Astrocyte (in vitro differentiated cells and primary cell): ENCODE results near the gene ATXN7L3. TPM values are rescaled to one million over a fixed set of nuclear protein-coding genes. Genes with fewer than 3 reads are reported as not detected.

Experiments used
- DNase-seq: peaks from one replicate; pipeline ENCODE4 v3.0.0-alpha.2; 2010; ENCODE audit warnings: low read depth
- FAIRE-seq: peaks from 2 replicates; lab custom pipeline; 2011; peaks lifted over from hg19 to GRCh38; lab: Jason Lieb, UNC
- H2AFZ ChIP-seq: 2 replicates; pipeline ENCODE4 v1.6.0; 2012; ENCODE audit warnings: low read depth, low read length, inconsistent platforms
- H3K27ac ChIP-seq: 2 replicates; pipeline ENCODE4 v1.5.1; 2011; ENCODE audit warnings: low read depth, low read length, inconsistent platforms
- H3K27me3 ChIP-seq: 2 replicates; pipeline ENCODE4 v1.6.0; 2011; ENCODE audit warnings: low read length, inconsistent platforms; ENCODE audit not compliant: insufficient read depth
- H3K36me3 ChIP-seq: 2 replicates; pipeline ENCODE4 v1.5.1; 2011; ENCODE audit warnings: low read length, inconsistent platforms; ENCODE audit not compliant: insufficient read depth
- H3K4me1 ChIP-seq: 2 replicates; pipeline ENCODE4 v1.5.1; 2011; ENCODE audit warnings: low read length, inconsistent platforms; ENCODE audit not compliant: insufficient read depth
- H3K4me2 ChIP-seq: 2 replicates; pipeline ENCODE4 v1.6.0; 2012; ENCODE audit warnings: low read length, inconsistent platforms
- H3K4me3 ChIP-seq: 2 replicates; pipeline ENCODE4 v1.5.1; 2011; ENCODE audit warnings: low read depth, mild to moderate bottlenecking, low read length, inconsistent platforms; ENCODE audit not compliant: insufficient read depth
- H3K79me2 ChIP-seq: 2 replicates; pipeline ENCODE4 v1.6.0; 2012; ENCODE audit warnings: mild to moderate bottlenecking, low read length, inconsistent platforms; ENCODE audit not compliant: insufficient read depth
- H3K9ac ChIP-seq: 2 replicates; pipeline ENCODE4 v1.6.0; 2012; ENCODE audit warnings: mild to moderate bottlenecking, low read length, inconsistent platforms
- H3K9me3 ChIP-seq: 2 replicates; pipeline ENCODE4 v1.5.1; 2012; ENCODE audit warnings: low read depth, mild to moderate bottlenecking, low read length, inconsistent platforms; ENCODE audit not compliant: insufficient read depth
- H4K20me1 ChIP-seq: 2 replicates; pipeline ENCODE4 v1.6.0; 2012; ENCODE audit warnings: low read length, inconsistent platforms; ENCODE audit not compliant: insufficient read depth
- H3K27ac Mint-ChIP-seq: one replicate; pipeline ENCODE4 v1.8.0; 2021; ENCODE audit warnings: mild to moderate bottlenecking, mixed read lengths; ENCODE audit not compliant: unreplicated experiment
- H3K27me3 Mint-ChIP-seq: one replicate; pipeline ENCODE4 v1.8.0; 2021; ENCODE audit warnings: low read depth, mixed read lengths; ENCODE audit not compliant: unreplicated experiment
- H3K36me3 Mint-ChIP-seq: one replicate; pipeline ENCODE4 v1.8.0; 2021; ENCODE audit warnings: low read depth, mixed read lengths; ENCODE audit not compliant: unreplicated experiment
- H3K4me1 Mint-ChIP-seq: one replicate; pipeline ENCODE4 v1.8.0; 2021; ENCODE audit warnings: low read depth, mixed read lengths; ENCODE audit not compliant: unreplicated experiment
- H3K4me3 Mint-ChIP-seq: one replicate; pipeline ENCODE4 v1.8.0; 2021; ENCODE audit warnings: mild to moderate bottlenecking, moderate library complexity, mixed read lengths; ENCODE audit not compliant: unreplicated experiment
- H3K9me3 Mint-ChIP-seq: one replicate; pipeline ENCODE4 v1.8.0; 2021; ENCODE audit warnings: mild to moderate bottlenecking, mixed read lengths; ENCODE audit not compliant: unreplicated experiment
- CTCF ChIP-seq: IDR thresholded peaks from 2 replicates; pipeline ENCODE4 v1.5.1; 2011; ENCODE audit warnings: low read depth, mild to moderate bottlenecking, inconsistent platforms, low read length, moderate library complexity; ENCODE audit not compliant: insufficient read depth
- EZH2 ChIP-seq: IDR thresholded peaks from 2 replicates; pipeline ENCODE4 v1.6.1; 2012; ENCODE audit warnings: mild to moderate bottlenecking, low read length, inconsistent platforms; ENCODE audit not compliant: insufficient read depth
- total RNA-seq: library from RNA; stranded (reverse); gene quantifications from 2 replicates; pipeline ENCODE4 v1.2.1, GENCODE V29; 2021

ATXN7L3 gene
- total RNA-seq, 1 donor from 2014 or later: 87.0 TPM

GRCh38 chr17:44221084-44221861 is 21.6 kb upstream of the ATXN7L3 start:
- H2AFZ ChIP-seq: peak overlapping the region; percentile 77
- peak overlapping the region; percentile 92 for H3K4me3 Mint-ChIP-seq
- no peak for FAIRE-seq

GRCh38 chr17:44220213-44221083 is 20.8 kb upstream of the ATXN7L3 start:
- peaks cover 55% of the 10 kb centered on the region for H3K79me2 ChIP-seq
- peaks cover 13% of the 10 kb centered on the region for H3K4me1 Mint-ChIP-seq
- peaks cover 18% of the 10 kb centered on the region for H3K36me3 ChIP-seq
- no peak for FAIRE-seq
- H3K27me3 Mint-ChIP-seq: no peaks in the 10 kb centered on the region
- peak overlapping the region; percentile 76 for H3K4me3 ChIP-seq
- no peak for DNase-seq
- no peaks in the 10 kb centered on the region for H3K9me3 ChIP-seq
- H3K4me3 Mint-ChIP-seq: peak overlapping the region; percentile 92
- peak overlapping the region; percentile 73 for H3K27ac ChIP-seq
- H3K9me3 Mint-ChIP-seq: no peaks in the 10 kb centered on the region
- peak overlapping the region; percentile 41 for H2AFZ ChIP-seq
- peaks cover 30% of the 10 kb centered on the region for H3K4me1 ChIP-seq
- H3K9ac ChIP-seq: peak overlapping the region; percentile 90
- H3K27ac Mint-ChIP-seq: peak overlapping the region; percentile 75
- H3K4me2 ChIP-seq: peak overlapping the region; percentile 98
- TF ChIP-seq CTCF: no peak
- TF ChIP-seq EZH2: no peak
- no peaks in the 10 kb centered on the region for H3K27me3 ChIP-seq
- peaks cover 40% of the 10 kb centered on the region for H4K20me1 ChIP-seq
- H3K36me3 Mint-ChIP-seq: peaks cover 7% of the 10 kb centered on the region

More at GRCh38 chr17:44221084-44221861, 21.6 kb upstream of the ATXN7L3 start:
- peak; percentile 81 for DNase-seq
- peak overlapping the region; percentile 76 for H3K4me3 ChIP-seq
- peaks cover 5% of the 10 kb centered on the region for H3K36me3 Mint-ChIP-seq
- peak overlapping the region; percentile 83 for H3K9ac ChIP-seq
- peaks cover 11% of the 10 kb centered on the region for H3K36me3 ChIP-seq
- no peaks in the 10 kb centered on the region for H3K27me3 Mint-ChIP-seq
- H3K4me1 ChIP-seq: peaks cover 30% of the 10 kb centered on the region
- peak overlapping the region; percentile 70 for H3K27ac Mint-ChIP-seq
- peak overlapping the region; percentile 98 for H3K4me2 ChIP-seq
- H3K79me2 ChIP-seq: peaks cover 46% of the 10 kb centered on the region
- peak overlapping the region; percentile 73 for H3K27ac ChIP-seq
- H4K20me1 ChIP-seq: peaks cover 32% of the 10 kb centered on the region
- no peaks in the 10 kb centered on the region for H3K9me3 ChIP-seq
- H3K9me3 Mint-ChIP-seq: no peaks in the 10 kb centered on the region
- no peaks in the 10 kb centered on the region for H3K27me3 ChIP-seq
- H3K4me1 Mint-ChIP-seq: peaks cover 13% of the 10 kb centered on the region
- no peak for TF ChIP-seq EZH2
- no peak for TF ChIP-seq CTCF
